Activated T-cell treated with anti-CD3 and anti-CD28 coated beads, Interleukin-2, amount 50 U/mL, for 4 hours (primary cell): ENCODE measurements around the gene BMI1. TPM values are rescaled to one million over a fixed set of nuclear protein-coding genes. Genes with fewer than 3 reads are reported as not detected.

ENCODE experiments used
- ATAC-seq, 2 donors: fragments of 200-7000 bp; cut with Tn5 transposase; one replicate each; pipeline ENCODE4 v1.10.0; 2021
- DNase-seq: peaks from one replicate; pipeline ENCODE4 v3.0.0-alpha.2; 2020
- H3K27me3 Mint-ChIP-seq: one replicate; pipeline ENCODE4 v1.8.0; 2021; ENCODE audit warnings: low read depth, mixed read lengths
- H3K36me3 Mint-ChIP-seq: one replicate; pipeline ENCODE4 v1.8.0; 2022; ENCODE audit warnings: mixed read lengths; ENCODE audit not compliant: insufficient read depth
- H3K4me1 Mint-ChIP-seq: one replicate; pipeline ENCODE4 v1.8.0; 2021; ENCODE audit warnings: low read depth, mixed read lengths
- H3K4me3 Mint-ChIP-seq: one replicate; pipeline ENCODE4 v1.8.0; 2021; ENCODE audit warnings: mild to moderate bottlenecking, moderate library complexity, mixed read lengths
- H3K9me3 Mint-ChIP-seq: one replicate; pipeline ENCODE4 v1.8.0; 2021; ENCODE audit warnings: mixed read lengths
- total RNA-seq, 3 donors: library from RNA; stranded (reverse); gene quantifications; one replicate each; pipeline ENCODE4 v1.2.1, GENCODE V29; 2021

Gene BMI1
- total RNA-seq, 3 donors from 2014 or later: 80.9 to 96.1 (median 89.5) TPM

DNA sequence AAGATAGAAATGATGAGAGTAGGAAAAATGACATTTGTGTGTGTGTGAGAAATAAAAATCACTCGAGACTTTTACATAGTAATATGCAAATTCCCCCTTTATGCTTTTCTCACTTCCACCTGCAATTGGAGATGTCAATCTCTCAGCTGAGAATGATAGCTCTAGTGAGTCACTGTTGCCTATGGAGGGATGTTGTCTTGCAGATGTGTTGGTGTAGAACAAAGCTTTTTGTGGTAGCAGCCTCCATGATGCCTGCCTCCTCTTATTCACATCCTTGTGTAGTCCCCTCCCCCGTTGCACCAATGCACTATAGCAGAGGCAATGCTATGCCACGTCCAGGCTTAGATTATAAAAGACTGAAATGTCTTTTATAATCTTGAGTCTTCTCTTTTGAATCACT lies 58.2 kb downstream of the BMI1 start:
- DNase-seq (peak; percentile 28), ATAC-seq (peak; percentile 97)
- H3K4me1 Mint-ChIP-seq: peaks cover 13% of the 10 kb centered on the region
- H3K36me3 Mint-ChIP-seq: no peaks in the 10 kb centered on the region
- no peak overlapping the region for H3K4me3 Mint-ChIP-seq
- no peaks in the 10 kb centered on the region for H3K9me3 Mint-ChIP-seq
- peaks cover 2% of the 10 kb centered on the region for H3K27me3 Mint-ChIP-seq

Other genes with a start within 250 kb of the BMI1 start
- gene EBLN1, start 103.1 kb upstream of the BMI1 start, total RNA-seq: not detected
- gene COMMD3, start 4.7 kb upstream of the BMI1 start, total RNA-seq: 10 to 100 TPM; 49.3 to 56.4 (median 51.0) TPM
- not detected for gene SPAG6, start 24.4 kb downstream of the BMI1 start, total RNA-seq